Trophoblast cell (in vitro differentiated cells and primary cell): ENCODE data around the gene SRCIN1.

Experiments used
- DNase-seq, 2 donors: peaks; one replicate each; pipeline ENCODE4 v3.0.0-alpha.2; 2016
- H2AFZ ChIP-seq: 2 replicates; pipeline ENCODE4 v1.6.1; 2013; ENCODE audit warnings: low read length, moderate library complexity, mild to moderate bottlenecking; ENCODE audit not compliant: insufficient read depth, poor library complexity
- H2AK5ac ChIP-seq: 2 replicates; pipeline ENCODE4 v1.6.1; 2013; ENCODE audit warnings: mild to moderate bottlenecking, low read length
- H2BK120ac ChIP-seq: 2 replicates; pipeline ENCODE4 v1.6.1; 2013; ENCODE audit warnings: low read length, mild to moderate bottlenecking, moderate library complexity; ENCODE audit not compliant: insufficient read depth, poor library complexity
- H2BK12ac ChIP-seq: 2 replicates; pipeline ENCODE4 v1.6.1; 2013; ENCODE audit warnings: mild to moderate bottlenecking, low read length, moderate library complexity
- H2BK5ac ChIP-seq: 2 replicates; pipeline ENCODE4 v1.6.1; 2013; ENCODE audit warnings: low read length, low read depth, moderate library complexity, mild to moderate bottlenecking; ENCODE audit not compliant: poor library complexity
- H3K14ac ChIP-seq: 2 replicates; pipeline ENCODE4 v1.6.1; 2013; ENCODE audit warnings: mild to moderate bottlenecking, low read length
- H3K18ac ChIP-seq: 2 replicates; pipeline ENCODE4 v1.6.1; 2013; ENCODE audit warnings: mild to moderate bottlenecking, low read length
- H3K23ac ChIP-seq: 2 replicates; pipeline ENCODE4 v1.6.1; 2013; ENCODE audit warnings: low read length
- H3K27ac ChIP-seq: 2 replicates; pipeline ENCODE4 v1.5.1; 2013; ENCODE audit warnings: low read depth, mild to moderate bottlenecking, inconsistent platforms, low read length, moderate library complexity
- H3K27me3 ChIP-seq: 2 replicates; pipeline ENCODE4 v1.6.1; 2013; ENCODE audit warnings: inconsistent platforms, mild to moderate bottlenecking, low read length, moderate library complexity; ENCODE audit not compliant: insufficient read depth
- H3K36me3 ChIP-seq, 2 experiments: 1 replicate in 1 of 2; 2 replicates in 1 of 2; pipeline ENCODE4 v1.6.1; 2013; ENCODE audit warnings: low read length in 2 of 2, mild to moderate bottlenecking in 2 of 2, moderate library complexity in 1 of 2; ENCODE audit not compliant: insufficient read depth in 2 of 2, control insufficient read depth in 1 of 2
- H3K4ac ChIP-seq: 2 replicates; pipeline ENCODE4 v1.6.1; 2013; ENCODE audit warnings: low read depth, mild to moderate bottlenecking, low read length, moderate library complexity
- H3K4me1 ChIP-seq, 2 experiments: 1 replicate in 1 of 2; 2 replicates in 1 of 2; pipeline ENCODE4 v1.6.1; 2013; ENCODE audit warnings: low read length in 2 of 2, mild to moderate bottlenecking in 2 of 2, moderate library complexity in 1 of 2; ENCODE audit not compliant: insufficient read depth in 2 of 2, control insufficient read depth in 1 of 2
- H3K4me2 ChIP-seq: 2 replicates; pipeline ENCODE4 v1.6.1; 2013; ENCODE audit warnings: inconsistent platforms, mild to moderate bottlenecking, low read length, moderate library complexity
- H3K4me3 ChIP-seq: 2 replicates; pipeline ENCODE4 v1.5.1; 2013; ENCODE audit warnings: mild to moderate bottlenecking, low read depth, low read length, inconsistent platforms
- H3K79me1 ChIP-seq: one replicate; pipeline ENCODE4 v1.6.1; 2013; ENCODE audit warnings: low read length
- H3K79me2 ChIP-seq: 2 replicates; pipeline ENCODE4 v1.6.1; 2013; ENCODE audit warnings: low read length, mild to moderate bottlenecking; ENCODE audit not compliant: control insufficient read depth, insufficient read depth, poor library complexity
- H3K9ac ChIP-seq: 2 replicates; pipeline ENCODE4 v1.6.1; 2013; ENCODE audit warnings: mild to moderate bottlenecking, low read length
- H3K9me3 ChIP-seq: 2 replicates; pipeline ENCODE4 v1.6.1; 2013; ENCODE audit warnings: low read depth, mild to moderate bottlenecking, control low read depth, inconsistent platforms, low read length; ENCODE audit not compliant: insufficient read depth
- H4K12ac ChIP-seq: 2 replicates; pipeline ENCODE4 v1.6.1; 2013; ENCODE audit warnings: low read depth, mild to moderate bottlenecking, low read length, moderate library complexity
- H4K8ac ChIP-seq: 2 replicates; pipeline ENCODE4 v1.6.1; 2013; ENCODE audit warnings: low read depth, mild to moderate bottlenecking, low read length, moderate library complexity
- H4K91ac ChIP-seq: one replicate; pipeline ENCODE4 v1.6.1; 2013; ENCODE audit warnings: low read depth, mild to moderate bottlenecking, low read length, moderate library complexity
- whole genome bisulfite sequencing: extraction: QIAGEN DNeasy Blood & Tissue Kit; methylation state at CpG from one replicate; pipeline ENCODE4 v1.1.7; 2013; ENCODE audit warnings: missing lambda C conversion rate; ENCODE audit not compliant: insufficient read length, insufficient coverage; ENCODE audit errors: extremely low coverage; 5-methylcytosine and 5-hydroxymethylcytosine counted together

Gene SRCIN1

DNA sequence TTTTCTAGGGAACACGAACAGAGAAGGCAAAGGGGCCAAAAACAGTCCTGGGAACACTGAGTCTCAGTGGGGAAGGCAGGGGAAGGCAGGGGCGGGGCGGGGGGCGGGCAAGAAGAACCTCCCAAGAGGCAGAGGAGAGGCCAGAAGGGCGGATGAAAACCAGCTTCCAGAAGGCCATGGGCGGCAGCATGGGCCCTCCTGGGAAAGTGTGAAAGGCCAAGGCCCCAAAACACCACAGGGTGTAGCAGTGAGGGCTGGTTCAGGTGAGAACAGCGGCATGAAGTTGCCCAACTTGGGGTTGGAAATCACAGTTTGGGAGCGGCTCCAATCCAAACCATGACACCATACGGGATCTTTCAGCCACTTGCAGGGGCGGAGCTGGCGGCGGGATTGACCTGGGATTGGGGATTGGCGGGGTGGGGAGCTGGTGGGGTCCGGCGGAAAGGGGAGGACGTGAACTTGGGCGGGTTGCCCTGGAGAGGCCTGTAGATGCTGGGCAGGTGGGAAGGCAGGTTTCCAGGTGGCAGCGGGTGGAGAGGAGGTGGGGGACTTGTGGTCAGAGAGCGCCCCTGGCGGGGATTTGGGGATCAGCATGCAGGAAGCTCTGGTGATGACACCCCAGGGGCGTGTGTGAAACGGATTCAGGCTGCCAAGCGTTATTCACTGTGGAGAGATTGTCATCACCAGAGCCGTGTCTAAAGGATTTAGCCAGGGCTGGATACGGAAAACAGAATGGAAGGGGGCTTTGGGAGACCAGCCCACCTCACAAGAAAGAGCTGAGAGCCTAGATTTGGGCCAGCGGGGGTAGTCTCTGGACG lies 96.6 kb downstream of the SRCIN1 start:
- Histone ChIP-seq H4K12ac (no peak overlapping the region), H3K23ac (no peak overlapping the region), H3K36me3 (peaks cover 3 to 4% of the 10 kb centered on the region in 2 experiments), H2BK5ac (no peak overlapping the region), H4K91ac (peak overlapping the region; percentile 78), H3K27me3 (peaks cover 13% of the 10 kb centered on the region), H3K79me2 (peaks cover 2% of the 10 kb centered on the region), H3K14ac (no peak overlapping the region), H3K4me2 (peak overlapping the region; percentile 66), H3K4ac (no peak overlapping the region), H3K9me3 (peaks cover 3% of the 10 kb centered on the region), H3K18ac (no peak overlapping the region), H2AK5ac (no peak overlapping the region), H2BK12ac (no peak overlapping the region), H3K79me1 (peaks cover 7% of the 10 kb centered on the region), H3K4me3 (peak overlapping the region; percentile 54), H2AFZ (no peak overlapping the region), H4K8ac (peak overlapping the region; percentile 61), H3K4me1 (peaks cover 23 to 27% of the 10 kb centered on the region in 2 experiments), H3K27ac (no peak overlapping the region), H3K9ac (no peak overlapping the region), H2BK120ac (no peak overlapping the region)
- WGBS: no CpG with 5 or more reads among the region's 27 CpGs
- DNase-seq: peak; percentile 46 to 76

DNA sequence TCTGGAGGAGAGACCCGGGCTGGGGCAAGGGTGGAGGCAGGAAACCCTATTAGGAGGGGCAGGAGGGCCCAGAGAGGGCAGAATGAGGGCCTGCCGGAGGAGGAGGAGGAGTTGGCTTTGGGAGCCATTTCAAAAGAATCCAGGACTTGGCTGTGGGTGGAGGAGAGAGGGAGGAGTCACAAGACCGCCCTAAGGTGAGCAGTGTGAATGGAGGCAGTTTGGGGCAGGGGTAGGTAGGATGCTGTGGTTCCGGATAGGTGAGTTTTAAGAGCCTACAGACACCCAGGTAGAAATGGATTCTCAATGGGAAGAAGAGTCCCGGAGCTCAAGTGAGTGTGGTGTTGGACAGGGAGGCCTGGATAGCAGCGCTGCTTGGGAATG lies 97.2 kb downstream of the SRCIN1 start:
- H3K27ac ChIP-seq: no peak overlapping the region
- no peak overlapping the region for H2BK120ac ChIP-seq
- H4K8ac ChIP-seq: no peak overlapping the region
- H3K4me3 ChIP-seq: no peak overlapping the region
- no peak overlapping the region for H3K9ac ChIP-seq
- H3K23ac ChIP-seq: no peak overlapping the region
- H3K4ac ChIP-seq: no peak overlapping the region
- H2AFZ ChIP-seq: no peak overlapping the region
- H2BK12ac ChIP-seq: no peak overlapping the region
- H3K79me1 ChIP-seq: peaks cover 7% of the 10 kb centered on the region
- peaks cover 13% of the 10 kb centered on the region for H3K27me3 ChIP-seq
- H4K91ac ChIP-seq: no peak overlapping the region
- no peak for DNase-seq
- H3K4me2 ChIP-seq: no peak overlapping the region
- H2BK5ac ChIP-seq: no peak overlapping the region
- H3K14ac ChIP-seq: no peak overlapping the region
- H3K36me3 ChIP-seq: peaks cover 5% of the 10 kb centered on the region in 2 experiments
- no peak overlapping the region for H2AK5ac ChIP-seq
- H4K12ac ChIP-seq: no peak overlapping the region
- H3K18ac ChIP-seq: no peak overlapping the region
- H3K9me3 ChIP-seq: peaks cover 3% of the 10 kb centered on the region
- peaks cover 2% of the 10 kb centered on the region for H3K79me2 ChIP-seq
- no CpG with 5 or more reads among the region's 6 CpGs for WGBS
- peaks cover 23 to 27% of the 10 kb centered on the region in 2 experiments for H3K4me1 ChIP-seq

GRCh38 chr17:38507921-38508569 lies 97.7 kb downstream of the SRCIN1 start:
- no peak overlapping the region for H3K4me2 ChIP-seq
- no peak overlapping the region for H3K9ac ChIP-seq
- no peak overlapping the region for H3K23ac ChIP-seq
- H3K18ac ChIP-seq: no peak overlapping the region
- H4K91ac ChIP-seq: no peak overlapping the region
- H2BK5ac ChIP-seq: no peak overlapping the region
- peaks cover 2% of the 10 kb centered on the region for H3K79me2 ChIP-seq
- H3K14ac ChIP-seq: no peak overlapping the region
- peaks cover 7% of the 10 kb centered on the region for H3K79me1 ChIP-seq
- peaks cover 3% of the 10 kb centered on the region for H3K9me3 ChIP-seq
- H3K4me3 ChIP-seq: no peak overlapping the region
- peaks cover 23 to 27% of the 10 kb centered on the region in 2 experiments for H3K4me1 ChIP-seq
- H3K27ac ChIP-seq: no peak overlapping the region
- H2BK120ac ChIP-seq: no peak overlapping the region
- no peak overlapping the region for H3K4ac ChIP-seq
- peaks cover 13% of the 10 kb centered on the region for H3K27me3 ChIP-seq
- WGBS: no CpG with 5 or more reads among the region's 3 CpGs
- H2BK12ac ChIP-seq: no peak overlapping the region
- peaks cover 8 to 10% of the 10 kb centered on the region in 2 experiments for H3K36me3 ChIP-seq
- H4K12ac ChIP-seq: no peak overlapping the region
- H4K8ac ChIP-seq: no peak overlapping the region
- no peak for DNase-seq
- H2AK5ac ChIP-seq: no peak overlapping the region
- no peak overlapping the region for H2AFZ ChIP-seq

DNA sequence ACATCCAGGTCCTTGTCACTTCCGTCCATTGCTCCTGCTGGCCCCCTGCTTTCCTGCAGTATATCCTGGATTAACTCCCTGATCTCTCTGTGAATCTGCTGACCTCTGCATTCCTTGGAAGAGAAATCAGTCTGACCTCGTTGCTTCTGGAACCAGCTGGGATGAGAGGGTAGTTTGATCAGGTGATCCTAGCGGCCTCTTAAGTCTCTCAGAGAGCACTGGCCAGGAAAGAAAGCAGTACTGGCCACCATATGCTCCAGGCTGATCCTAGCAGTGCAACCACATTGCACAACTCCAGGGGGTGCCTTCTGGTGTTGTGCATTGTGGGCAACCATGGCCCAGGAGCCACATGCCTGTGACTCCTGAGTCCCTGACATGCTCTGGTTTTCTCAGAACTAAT lies 98.3 kb downstream of the SRCIN1 start:
- Histone ChIP-seq H3K23ac (no peak overlapping the region), H3K79me2 (peaks cover 2% of the 10 kb centered on the region), H4K12ac (no peak overlapping the region), H4K91ac (no peak overlapping the region), H3K18ac (no peak overlapping the region), H3K14ac (no peak overlapping the region), H3K4me1 (peaks cover 23 to 27% of the 10 kb centered on the region in 2 experiments), H2BK5ac (no peak overlapping the region), H2BK12ac (no peak overlapping the region), H4K8ac (no peak overlapping the region), H3K4me2 (no peak overlapping the region), H3K9me3 (peaks cover 3% of the 10 kb centered on the region), H3K27me3 (peaks cover 13% of the 10 kb centered on the region), H3K36me3 (peaks cover 9 to 11% of the 10 kb centered on the region in 2 experiments), H3K4me3 (no peak overlapping the region), H3K79me1 (peaks cover 7% of the 10 kb centered on the region), H2BK120ac (no peak overlapping the region), H3K4ac (no peak overlapping the region), H2AK5ac (no peak overlapping the region), H2AFZ (no peak overlapping the region), H3K9ac (no peak overlapping the region), H3K27ac (no peak overlapping the region)
- no peak for DNase-seq
- no CpG with 5 or more reads among the region's 3 CpGs for WGBS
